ENCODE results near the gene CROCC2. TPM values are rescaled to one million over a fixed set of nuclear protein-coding genes. Genes with fewer than 3 reads are reported as not detected.

The CROCC2 gene
- total and polyA plus RNA-seq, 2 of the 13 experiments (the other 11 are each of a cell fraction or from before 2014, with no cell fraction given), result not detected

DNA sequence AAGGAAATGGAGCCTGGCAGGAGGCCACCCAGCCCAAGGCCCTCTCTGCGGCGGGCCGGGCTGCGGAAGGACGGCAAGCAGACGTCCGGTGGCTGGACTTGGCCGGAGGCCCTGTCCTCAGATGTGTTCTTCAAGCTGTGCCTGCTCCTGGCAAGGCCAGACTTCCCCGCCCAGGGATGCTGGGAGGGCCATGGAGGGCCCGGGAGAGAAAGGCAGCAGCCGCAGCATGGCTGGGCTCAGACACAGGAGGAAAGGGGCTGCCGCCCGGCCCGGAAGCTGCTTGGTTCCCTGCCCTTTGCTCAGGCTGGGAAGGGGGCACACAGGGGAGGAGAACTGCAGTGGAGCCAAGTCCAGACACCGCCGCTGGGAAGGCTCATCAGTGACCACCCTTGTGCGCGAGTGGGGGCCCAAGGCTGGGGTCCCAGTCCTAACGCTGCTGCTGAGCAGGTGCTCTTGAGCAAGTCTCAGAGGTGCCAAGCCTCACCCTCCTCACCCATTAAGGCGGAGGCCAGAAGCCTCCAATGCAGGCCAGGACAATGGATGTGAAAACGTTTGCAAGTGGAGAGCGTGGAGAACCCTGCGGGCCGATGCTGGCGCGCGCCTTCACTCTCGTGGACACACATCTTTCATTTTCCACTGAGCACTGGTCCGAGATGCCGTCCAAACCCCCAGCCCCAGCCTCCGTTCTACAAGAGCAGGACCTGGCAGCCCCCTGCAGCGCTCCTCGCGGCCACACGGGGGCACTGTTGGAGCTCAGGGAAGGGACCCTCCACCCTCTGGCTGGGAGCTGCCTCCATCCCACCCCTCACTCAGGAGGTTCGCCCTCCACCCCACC lies 7.9 kb downstream of the CROCC2 start (continued):
- TF ChIP-seq, protein P1, sequence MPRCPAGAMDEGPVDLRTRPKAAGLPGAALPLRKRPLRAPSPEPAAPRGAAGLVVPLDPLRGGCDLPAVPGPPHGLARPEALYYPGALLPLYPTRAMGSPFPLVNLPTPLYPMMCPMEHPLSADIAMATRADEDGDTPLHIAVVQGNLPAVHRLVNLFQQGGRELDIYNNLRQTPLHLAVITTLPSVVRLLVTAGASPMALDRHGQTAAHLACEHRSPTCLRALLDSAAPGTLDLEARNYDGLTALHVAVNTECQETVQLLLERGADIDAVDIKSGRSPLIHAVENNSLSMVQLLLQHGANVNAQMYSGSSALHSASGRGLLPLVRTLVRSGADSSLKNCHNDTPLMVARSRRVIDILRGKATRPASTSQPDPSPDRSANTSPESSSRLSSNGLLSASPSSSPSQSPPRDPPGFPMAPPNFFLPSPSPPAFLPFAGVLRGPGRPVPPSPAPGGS (CRISPR knock-in tag; IDR thresholded peaks at IDR 0.05), result peak; percentile 25; the same call in 1 of the 2 replicates
- TF ChIP-seq, protein P2, sequence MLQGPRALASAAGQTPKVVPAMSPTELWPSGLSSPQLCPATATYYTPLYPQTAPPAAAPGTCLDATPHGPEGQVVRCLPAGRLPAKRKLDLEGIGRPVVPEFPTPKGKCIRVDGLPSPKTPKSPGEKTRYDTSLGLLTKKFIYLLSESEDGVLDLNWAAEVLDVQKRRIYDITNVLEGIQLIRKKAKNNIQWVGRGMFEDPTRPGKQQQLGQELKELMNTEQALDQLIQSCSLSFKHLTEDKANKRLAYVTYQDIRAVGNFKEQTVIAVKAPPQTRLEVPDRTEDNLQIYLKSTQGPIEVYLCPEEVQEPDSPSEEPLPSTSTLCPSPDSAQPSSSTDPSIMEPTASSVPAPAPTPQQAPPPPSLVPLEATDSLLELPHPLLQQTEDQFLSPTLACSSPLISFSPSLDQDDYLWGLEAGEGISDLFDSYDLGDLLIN (CRISPR knock-in tag; IDR thresholded peaks at IDR 0.05; ENCODE audit: borderline replicate concordance), result 0 out of 2 replicates have a peak, but pooled peaks have one; percentile 50
- TF ChIP-seq RXRA (CRISPR knock-in tag; IDR thresholded peaks at IDR 0.05) (no peak; the same call in 1 of the 2 replicates), SP4 (CRISPR knock-in tag; IDR thresholded peaks at IDR 0.05) (no peak), GTF3A (CRISPR knock-in tag; conservative IDR thresholded peaks at IDR 0.05) (no peak), FOXK2 (IDR thresholded peaks at IDR 0.05) (no peak), NPAS2 (CRISPR knock-in tag; IDR thresholded peaks at IDR 0.05; ENCODE audit: borderline replicate concordance) (no peak), ZNF260 (CRISPR knock-in tag; IDR thresholded peaks at IDR 0.05; ENCODE audit: borderline replicate concordance, low read depth) (no peak), TBX3 (IDR thresholded peaks at IDR 0.05; ENCODE audit: borderline replicate concordance) (no peak)
- TF ChIP-seq, protein P3, sequence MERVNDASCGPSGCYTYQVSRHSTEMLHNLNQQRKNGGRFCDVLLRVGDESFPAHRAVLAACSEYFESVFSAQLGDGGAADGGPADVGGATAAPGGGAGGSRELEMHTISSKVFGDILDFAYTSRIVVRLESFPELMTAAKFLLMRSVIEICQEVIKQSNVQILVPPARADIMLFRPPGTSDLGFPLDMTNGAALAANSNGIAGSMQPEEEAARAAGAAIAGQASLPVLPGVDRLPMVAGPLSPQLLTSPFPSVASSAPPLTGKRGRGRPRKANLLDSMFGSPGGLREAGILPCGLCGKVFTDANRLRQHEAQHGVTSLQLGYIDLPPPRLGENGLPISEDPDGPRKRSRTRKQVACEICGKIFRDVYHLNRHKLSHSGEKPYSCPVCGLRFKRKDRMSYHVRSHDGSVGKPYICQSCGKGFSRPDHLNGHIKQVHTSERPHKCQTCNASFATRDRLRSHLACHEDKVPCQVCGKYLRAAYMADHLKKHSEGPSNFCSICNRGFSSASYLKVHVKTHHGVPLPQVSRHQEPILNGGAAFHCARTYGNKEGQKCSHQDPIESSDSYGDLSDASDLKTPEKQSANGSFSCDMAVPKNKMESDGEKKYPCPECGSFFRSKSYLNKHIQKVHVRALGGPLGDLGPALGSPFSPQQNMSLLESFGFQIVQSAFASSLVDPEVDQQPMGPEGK (CRISPR knock-in tag; IDR thresholded peaks at IDR 0.05), result peak; percentile 82
- TF ChIP-seq, protein P4, sequence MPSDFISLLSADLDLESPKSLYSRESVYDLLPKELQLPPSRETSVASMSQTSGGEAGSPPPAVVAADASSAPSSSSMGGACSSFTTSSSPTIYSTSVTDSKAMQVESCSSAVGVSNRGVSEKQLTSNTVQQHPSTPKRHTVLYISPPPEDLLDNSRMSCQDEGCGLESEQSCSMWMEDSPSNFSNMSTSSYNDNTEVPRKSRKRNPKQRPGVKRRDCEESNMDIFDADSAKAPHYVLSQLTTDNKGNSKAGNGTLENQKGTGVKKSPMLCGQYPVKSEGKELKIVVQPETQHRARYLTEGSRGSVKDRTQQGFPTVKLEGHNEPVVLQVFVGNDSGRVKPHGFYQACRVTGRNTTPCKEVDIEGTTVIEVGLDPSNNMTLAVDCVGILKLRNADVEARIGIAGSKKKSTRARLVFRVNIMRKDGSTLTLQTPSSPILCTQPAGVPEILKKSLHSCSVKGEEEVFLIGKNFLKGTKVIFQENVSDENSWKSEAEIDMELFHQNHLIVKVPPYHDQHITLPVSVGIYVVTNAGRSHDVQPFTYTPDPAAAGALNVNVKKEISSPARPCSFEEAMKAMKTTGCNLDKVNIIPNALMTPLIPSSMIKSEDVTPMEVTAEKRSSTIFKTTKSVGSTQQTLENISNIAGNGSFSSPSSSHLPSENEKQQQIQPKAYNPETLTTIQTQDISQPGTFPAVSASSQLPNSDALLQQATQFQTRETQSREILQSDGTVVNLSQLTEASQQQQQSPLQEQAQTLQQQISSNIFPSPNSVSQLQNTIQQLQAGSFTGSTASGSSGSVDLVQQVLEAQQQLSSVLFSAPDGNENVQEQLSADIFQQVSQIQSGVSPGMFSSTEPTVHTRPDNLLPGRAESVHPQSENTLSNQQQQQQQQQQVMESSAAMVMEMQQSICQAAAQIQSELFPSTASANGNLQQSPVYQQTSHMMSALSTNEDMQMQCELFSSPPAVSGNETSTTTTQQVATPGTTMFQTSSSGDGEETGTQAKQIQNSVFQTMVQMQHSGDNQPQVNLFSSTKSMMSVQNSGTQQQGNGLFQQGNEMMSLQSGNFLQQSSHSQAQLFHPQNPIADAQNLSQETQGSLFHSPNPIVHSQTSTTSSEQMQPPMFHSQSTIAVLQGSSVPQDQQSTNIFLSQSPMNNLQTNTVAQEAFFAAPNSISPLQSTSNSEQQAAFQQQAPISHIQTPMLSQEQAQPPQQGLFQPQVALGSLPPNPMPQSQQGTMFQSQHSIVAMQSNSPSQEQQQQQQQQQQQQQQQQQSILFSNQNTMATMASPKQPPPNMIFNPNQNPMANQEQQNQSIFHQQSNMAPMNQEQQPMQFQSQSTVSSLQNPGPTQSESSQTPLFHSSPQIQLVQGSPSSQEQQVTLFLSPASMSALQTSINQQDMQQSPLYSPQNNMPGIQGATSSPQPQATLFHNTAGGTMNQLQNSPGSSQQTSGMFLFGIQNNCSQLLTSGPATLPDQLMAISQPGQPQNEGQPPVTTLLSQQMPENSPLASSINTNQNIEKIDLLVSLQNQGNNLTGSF (CRISPR knock-in tag; IDR thresholded peaks at IDR 0.05), result no peak
- TF ChIP-seq, protein P5, sequence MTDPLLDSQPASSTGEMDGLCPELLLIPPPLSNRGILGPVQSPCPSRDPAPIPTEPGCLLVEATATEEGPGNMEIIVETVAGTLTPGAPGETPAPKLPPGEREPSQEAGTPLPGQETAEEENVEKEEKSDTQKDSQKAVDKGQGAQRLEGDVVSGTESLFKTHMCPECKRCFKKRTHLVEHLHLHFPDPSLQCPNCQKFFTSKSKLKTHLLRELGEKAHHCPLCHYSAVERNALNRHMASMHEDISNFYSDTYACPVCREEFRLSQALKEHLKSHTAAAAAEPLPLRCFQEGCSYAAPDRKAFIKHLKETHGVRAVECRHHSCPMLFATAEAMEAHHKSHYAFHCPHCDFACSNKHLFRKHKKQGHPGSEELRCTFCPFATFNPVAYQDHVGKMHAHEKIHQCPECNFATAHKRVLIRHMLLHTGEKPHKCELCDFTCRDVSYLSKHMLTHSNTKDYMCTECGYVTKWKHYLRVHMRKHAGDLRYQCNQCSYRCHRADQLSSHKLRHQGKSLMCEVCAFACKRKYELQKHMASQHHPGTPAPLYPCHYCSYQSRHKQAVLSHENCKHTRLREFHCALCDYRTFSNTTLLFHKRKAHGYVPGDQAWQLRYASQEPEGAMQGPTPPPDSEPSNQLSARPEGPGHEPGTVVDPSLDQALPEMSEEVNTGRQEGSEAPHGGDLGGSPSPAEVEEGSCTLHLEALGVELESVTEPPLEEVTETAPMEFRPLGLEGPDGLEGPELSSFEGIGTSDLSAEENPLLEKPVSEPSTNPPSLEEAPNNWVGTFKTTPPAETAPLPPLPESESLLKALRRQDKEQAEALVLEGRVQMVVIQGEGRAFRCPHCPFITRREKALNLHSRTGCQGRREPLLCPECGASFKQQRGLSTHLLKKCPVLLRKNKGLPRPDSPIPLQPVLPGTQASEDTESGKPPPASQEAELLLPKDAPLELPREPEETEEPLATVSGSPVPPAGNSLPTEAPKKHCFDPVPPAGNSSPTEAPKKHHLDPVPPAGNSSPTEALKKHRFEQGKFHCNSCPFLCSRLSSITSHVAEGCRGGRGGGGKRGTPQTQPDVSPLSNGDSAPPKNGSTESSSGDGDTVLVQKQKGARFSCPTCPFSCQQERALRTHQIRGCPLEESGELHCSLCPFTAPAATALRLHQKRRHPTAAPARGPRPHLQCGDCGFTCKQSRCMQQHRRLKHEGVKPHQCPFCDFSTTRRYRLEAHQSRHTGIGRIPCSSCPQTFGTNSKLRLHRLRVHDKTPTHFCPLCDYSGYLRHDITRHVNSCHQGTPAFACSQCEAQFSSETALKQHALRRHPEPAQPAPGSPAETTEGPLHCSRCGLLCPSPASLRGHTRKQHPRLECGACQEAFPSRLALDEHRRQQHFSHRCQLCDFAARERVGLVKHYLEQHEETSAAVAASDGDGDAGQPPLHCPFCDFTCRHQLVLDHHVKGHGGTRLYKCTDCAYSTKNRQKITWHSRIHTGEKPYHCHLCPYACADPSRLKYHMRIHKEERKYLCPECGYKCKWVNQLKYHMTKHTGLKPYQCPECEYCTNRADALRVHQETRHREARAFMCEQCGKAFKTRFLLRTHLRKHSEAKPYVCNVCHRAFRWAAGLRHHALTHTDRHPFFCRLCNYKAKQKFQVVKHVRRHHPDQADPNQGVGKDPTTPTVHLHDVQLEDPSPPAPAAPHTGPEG (CRISPR knock-in tag; IDR thresholded peaks at IDR 0.05), result no peak

Data from HepG2 (cell line).